ENCODE results near the gene CDH4. TPM values are rescaled to one million over a fixed set of nuclear protein-coding genes. Genes with fewer than 3 reads are reported as not detected.
A peak's percentile ranks its signal among the peaks of the same experiment; 100 is the strongest.

Gene CDH4
- total and polyA plus RNA-seq, 2 of the 4 experiments (the other 2 are of a cell fraction): 1.6 to 3.5 TPM

DNA sequence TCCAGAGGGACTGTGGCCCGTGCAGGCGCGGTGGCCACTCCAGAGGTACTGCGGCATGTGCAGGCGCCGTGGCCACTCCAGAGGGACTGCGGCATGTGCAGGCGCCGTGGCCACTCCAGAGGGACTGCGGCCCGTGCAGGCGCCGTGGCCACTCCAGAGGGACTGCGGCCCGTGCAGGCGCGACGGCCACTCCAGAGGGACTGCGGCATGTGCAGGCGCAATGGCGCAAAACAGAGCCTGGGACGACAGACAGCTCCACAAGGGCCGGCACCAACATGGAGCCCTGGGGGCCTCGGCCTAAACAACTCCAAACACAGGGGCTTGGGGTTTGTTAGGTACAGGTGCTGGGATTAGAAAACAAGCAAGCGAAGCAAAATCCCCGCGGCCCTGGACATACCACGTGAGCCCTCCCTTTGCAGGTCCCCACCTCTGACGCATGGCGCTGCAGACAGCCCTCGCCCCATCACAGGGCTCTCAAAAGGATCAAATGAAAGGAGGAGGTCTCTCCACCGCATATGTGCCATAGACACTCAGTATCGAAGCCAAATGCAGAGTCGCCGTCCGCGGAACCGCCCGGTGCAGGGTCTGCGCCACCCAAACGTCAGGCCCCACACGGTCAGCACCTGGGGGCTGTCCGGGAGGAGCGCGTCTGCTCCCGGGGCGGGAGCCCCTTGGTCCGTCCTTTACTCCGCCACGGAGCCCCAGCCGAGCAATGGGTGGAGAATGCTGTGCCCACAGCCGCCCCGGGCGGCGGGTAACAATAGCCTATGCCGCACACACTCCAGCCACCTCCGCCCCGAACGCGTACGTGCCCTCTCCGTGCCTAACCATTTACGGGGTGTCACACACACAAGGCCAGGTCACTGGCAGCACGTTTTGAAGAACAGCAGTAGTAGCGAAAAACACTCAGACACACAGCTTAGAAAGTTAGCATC lies 727.9 kb downstream of the CDH4 start:
- intact Hi-C loops (cut with micrococcal nuclease) (no loop called here), dilution Hi-C loops (cut with HindIII; ENCODE audit: low sequenced_read_pairs, unreplicated experiment) (no loop called here), in situ Hi-C loops (cut with MboI; ENCODE audit: low sequenced_read_pairs) (no loop called here)
- 97% methylated on average over 26 of the region's 65 CpGs; no CpG with 5 or more reads in 1 of the 2 experiments for WGBS, 2 experiments (ENCODE audit: extremely low coverage in 2 of 2, insufficient read length in 1 of 2)
- Histone ChIP-seq H3K4me3 (ENCODE audit: insufficient read depth, low read depth, low read length) (no peak overlapping the region), H2AK9ac (replicated peaks; ENCODE audit: low read depth, low read length, poor library complexity) (peak overlapping the region; percentile 65), H3K79me1 (ENCODE audit: low read depth in 1 of 2, low read length in 2 of 2) (peaks cover 0 to 3% of the 10 kb centered on the region in 2 experiments; a peak in 2 of 4 replicates), H4K8ac (ENCODE audit: low read depth in 2 of 2, low read length in 2 of 2) (no peak overlapping the region), H4K5ac (ENCODE audit: low read depth, low read length) (no peak overlapping the region), H3K4ac (ENCODE audit: low read depth, low read length) (no peak overlapping the region), H3K14ac (replicated peaks; ENCODE audit: low read depth, low read length) (no peak overlapping the region), H3K36me3 (ENCODE audit: control insufficient read depth, insufficient read depth, low read length) (peaks cover 10% of the 10 kb centered on the region), H2BK15ac (ENCODE audit: low read depth, low read length) (no peak overlapping the region), H2BK5ac (ENCODE audit: low read depth, low read length, poor library complexity, severe bottlenecking) (no peak overlapping the region), H3K27ac (ENCODE audit: insufficient read depth, low read length) (no peak overlapping the region), H2BK20ac (ENCODE audit: low read depth, low read length) (no peak overlapping the region), H2AFZ (replicated peaks; ENCODE audit: low read length, poor library complexity) (no peak overlapping the region), H3K4me2 (ENCODE audit: low read depth, low read length) (no peak overlapping the region), H3K4me1 (ENCODE audit: control insufficient read depth, insufficient read depth, low read length) (no peaks in the 10 kb centered on the region), H3K9me1 (ENCODE audit: insufficient read depth, low read length) (no peaks in the 10 kb centered on the region; the same call in 1 of the 2 replicates), H3K23ac (ENCODE audit: low read depth, low read length) (no peak overlapping the region), H3K9ac (ENCODE audit: low read depth, low read length) (no peak overlapping the region), H4K20me1 (ENCODE audit: insufficient read depth, low read length) (no peaks in the 10 kb centered on the region; the same call in 1 of the 2 replicates), H3K18ac (ENCODE audit: low read depth, low read length) (no peak overlapping the region), H2AK5ac (ENCODE audit: low read depth, low read length) (no peak overlapping the region), H3K9me3 (ENCODE audit: control insufficient read depth, insufficient read depth, low read length) (no peaks in the 10 kb centered on the region), H4K91ac (ENCODE audit: insufficient read depth, low read depth, low read length) (no peak overlapping the region), H2BK120ac (ENCODE audit: low read depth, low read length) (no peak overlapping the region), H3K27me3 (ENCODE audit: control insufficient read depth, insufficient read depth, low read length) (no peaks in the 10 kb centered on the region), H3K56ac (ENCODE audit: extremely low read depth, insufficient read depth, low read length) (no peak overlapping the region)
- ChIA-PET CTCF (no interaction called here), POLR2A (ENCODE audit: unreplicated experiment) (no interaction called here)
- BruUV-seq (replicated peaks): no TSS peak
- no peak for DNase-seq
- ATAC-seq (ENCODE audit: low read depth): no peak
- TF ChIP-seq RAD21 (IDR thresholded peaks at IDR 0.05; ENCODE audit: low read length) (no peak), BHLHE40 (IDR thresholded peaks at IDR 0.05; ENCODE audit: low read depth, low read length) (no peak), MXI1 (IDR thresholded peaks at IDR 0.05; ENCODE audit: borderline replicate concordance, low read depth, low read length) (no peak), CEBPB (IDR thresholded peaks at IDR 0.05; ENCODE audit: low read depth, low read length) (no peak), RCOR1 (IDR thresholded peaks at IDR 0.05; ENCODE audit: insufficient replicate concordance, low read length) (no peak), MAFK (IDR thresholded peaks at IDR 0.05; ENCODE audit: low read depth, low read length) (no peak), NFE2L2 (IDR thresholded peaks at IDR 0.05; ENCODE audit: low read depth, low read length) (no peak), MAZ (IDR thresholded peaks at IDR 0.05; ENCODE audit: borderline replicate concordance, low read depth, low read length) (no peak), POLR2A (IDR thresholded peaks at IDR 0.05; ENCODE audit: low read depth, low read length) (no peak), RFX5 (IDR thresholded peaks at IDR 0.05; ENCODE audit: low read depth, low read length) (no peak), CHD1 (IDR thresholded peaks at IDR 0.05; ENCODE audit: low read depth, low read length) (no peak)
- TF ChIP-seq, protein P1, sequence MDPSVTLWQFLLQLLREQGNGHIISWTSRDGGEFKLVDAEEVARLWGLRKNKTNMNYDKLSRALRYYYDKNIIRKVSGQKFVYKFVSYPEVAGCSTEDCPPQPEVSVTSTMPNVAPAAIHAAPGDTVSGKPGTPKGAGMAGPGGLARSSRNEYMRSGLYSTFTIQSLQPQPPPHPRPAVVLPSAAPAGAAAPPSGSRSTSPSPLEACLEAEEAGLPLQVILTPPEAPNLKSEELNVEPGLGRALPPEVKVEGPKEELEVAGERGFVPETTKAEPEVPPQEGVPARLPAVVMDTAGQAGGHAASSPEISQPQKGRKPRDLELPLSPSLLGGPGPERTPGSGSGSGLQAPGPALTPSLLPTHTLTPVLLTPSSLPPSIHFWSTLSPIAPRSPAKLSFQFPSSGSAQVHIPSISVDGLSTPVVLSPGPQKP (IDR thresholded peaks at IDR 0.05; ENCODE audit: borderline replicate concordance, low read depth, low read length): no peak
- TF ChIP-seq, protein P2, sequence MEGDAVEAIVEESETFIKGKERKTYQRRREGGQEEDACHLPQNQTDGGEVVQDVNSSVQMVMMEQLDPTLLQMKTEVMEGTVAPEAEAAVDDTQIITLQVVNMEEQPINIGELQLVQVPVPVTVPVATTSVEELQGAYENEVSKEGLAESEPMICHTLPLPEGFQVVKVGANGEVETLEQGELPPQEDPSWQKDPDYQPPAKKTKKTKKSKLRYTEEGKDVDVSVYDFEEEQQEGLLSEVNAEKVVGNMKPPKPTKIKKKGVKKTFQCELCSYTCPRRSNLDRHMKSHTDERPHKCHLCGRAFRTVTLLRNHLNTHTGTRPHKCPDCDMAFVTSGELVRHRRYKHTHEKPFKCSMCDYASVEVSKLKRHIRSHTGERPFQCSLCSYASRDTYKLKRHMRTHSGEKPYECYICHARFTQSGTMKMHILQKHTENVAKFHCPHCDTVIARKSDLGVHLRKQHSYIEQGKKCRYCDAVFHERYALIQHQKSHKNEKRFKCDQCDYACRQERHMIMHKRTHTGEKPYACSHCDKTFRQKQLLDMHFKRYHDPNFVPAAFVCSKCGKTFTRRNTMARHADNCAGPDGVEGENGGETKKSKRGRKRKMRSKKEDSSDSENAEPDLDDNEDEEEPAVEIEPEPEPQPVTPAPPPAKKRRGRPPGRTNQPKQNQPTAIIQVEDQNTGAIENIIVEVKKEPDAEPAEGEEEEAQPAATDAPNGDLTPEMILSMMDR (conservative IDR thresholded peaks at IDR 0.05; ENCODE audit: low read depth, low read length): no peak
- TF ChIP-seq, protein P3, sequence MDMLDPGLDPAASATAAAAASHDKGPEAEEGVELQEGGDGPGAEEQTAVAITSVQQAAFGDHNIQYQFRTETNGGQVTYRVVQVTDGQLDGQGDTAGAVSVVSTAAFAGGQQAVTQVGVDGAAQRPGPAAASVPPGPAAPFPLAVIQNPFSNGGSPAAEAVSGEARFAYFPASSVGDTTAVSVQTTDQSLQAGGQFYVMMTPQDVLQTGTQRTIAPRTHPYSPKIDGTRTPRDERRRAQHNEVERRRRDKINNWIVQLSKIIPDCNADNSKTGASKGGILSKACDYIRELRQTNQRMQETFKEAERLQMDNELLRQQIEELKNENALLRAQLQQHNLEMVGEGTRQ (IDR thresholded peaks at IDR 0.05; ENCODE audit: low read depth, low read length): no peak

All from IMR-90 (cell line).